IPS-11a (cell line): ENCODE measurements around the gene ZDHHC8.

Source experiments
- H3K4me3 ChIP-seq: one replicate; pipeline ENCODE4 v1.5.1; 2013; ENCODE audit warnings: low read depth, low read length, control low read depth

The ZDHHC8 gene

GRCh38 chr22:20128902-20129746 is 2.5 kb upstream of the ZDHHC8 start:
- no peak overlapping the region for H3K4me3 ChIP-seq

- H3K4me3 ChIP-seq: no peak overlapping the region
Observed at GRCh38 chr22:20129747-20130014, 1.9 kb upstream of the ZDHHC8 start.

- H3K4me3 ChIP-seq: no peak overlapping the region
Observed at GRCh38 chr22:20130319-20130718, 1.3 kb upstream of the ZDHHC8 start.

GRCh38 chr22:20130731-20131596 is 640 bp upstream of the ZDHHC8 start:
- H3K4me3 ChIP-seq: peak overlapping the region; percentile 50

GRCh38 chr22:20131859-20132685 is 468 bp downstream of the ZDHHC8 start:
- peak overlapping the region; percentile 50 for H3K4me3 ChIP-seq

- no peak overlapping the region for H3K4me3 ChIP-seq
Observed at GRCh38 chr22:20132686-20133246, 1.2 kb downstream of the ZDHHC8 start.

- H3K4me3 ChIP-seq: no peak overlapping the region
Observed at GRCh38 chr22:20133930-20134549, 2.4 kb downstream of the ZDHHC8 start.

- H3K4me3 ChIP-seq: no peak overlapping the region
Observed at GRCh38 chr22:20135265-20135664, 3.7 kb downstream of the ZDHHC8 start.

- no peak overlapping the region for H3K4me3 ChIP-seq
Observed at GRCh38 chr22:20135806-20136602, 4.4 kb downstream of the ZDHHC8 start.

- no peak overlapping the region for H3K4me3 ChIP-seq
Observed at GRCh38 chr22:20136603-20136873, 4.9 kb downstream of the ZDHHC8 start.

GRCh38 chr22:20137113-20137512 is 5.5 kb downstream of the ZDHHC8 start:
- H3K4me3 ChIP-seq: no peak overlapping the region

GRCh38 chr22:20137671-20138416 is 6.2 kb downstream of the ZDHHC8 start:
- no peak overlapping the region for H3K4me3 ChIP-seq

GRCh38 chr22:20138417-20138738 is 6.8 kb downstream of the ZDHHC8 start:
- no peak overlapping the region for H3K4me3 ChIP-seq

- no peak overlapping the region for H3K4me3 ChIP-seq
Observed at GRCh38 chr22:20138868-20139267, 7.3 kb downstream of the ZDHHC8 start.

GRCh38 chr22:20139391-20140106 is 7.9 kb downstream of the ZDHHC8 start:
- no peak overlapping the region for H3K4me3 ChIP-seq

GRCh38 chr22:20140107-20140445 is 8.5 kb downstream of the ZDHHC8 start:
- H3K4me3 ChIP-seq: no peak overlapping the region

- H3K4me3 ChIP-seq: no peak overlapping the region
Observed at GRCh38 chr22:20140521-20140964, 8.9 kb downstream of the ZDHHC8 start.

GRCh38 chr22:20141186-20142077 is 9.8 kb downstream of the ZDHHC8 start:
- no peak overlapping the region for H3K4me3 ChIP-seq
